IMR-90 (cell line): ENCODE results near the gene KIAA1328.

Experiments used
- CEBPB ChIP-seq: IDR thresholded peaks from 2 replicates; pipeline ENCODE4 v1.6.1; 2012; ENCODE audit warnings: low read depth, low read length, improper control_type of control experiment
- CTCF ChIP-seq: conservative IDR thresholded peaks from 2 replicates; pipeline ENCODE4 v1.5.1; 2012; ENCODE audit warnings: mild to moderate bottlenecking, low read depth, low read length, improper control_type of control experiment
- MAFK ChIP-seq: IDR thresholded peaks from 2 replicates; pipeline ENCODE4 v1.6.1; 2012; ENCODE audit warnings: low read depth, low read length, improper control_type of control experiment
- MAZ ChIP-seq: IDR thresholded peaks from 2 replicates; pipeline ENCODE4 v1.6.1; 2012; ENCODE audit warnings: low read depth, mild to moderate bottlenecking, low read length, improper control_type of control experiment, moderate library complexity, borderline replicate concordance
- MXI1 ChIP-seq: IDR thresholded peaks from 2 replicates; pipeline ENCODE4 v1.6.1; 2012; ENCODE audit warnings: low read depth, mild to moderate bottlenecking, low read length, moderate library complexity, borderline replicate concordance
- NFE2L2 ChIP-seq: fragments of 150-350 bp; IDR thresholded peaks from 2 replicates; pipeline ENCODE4 v1.6.1; 2016; ENCODE audit warnings: low read depth, mild to moderate bottlenecking, low read length
- POLR2A ChIP-seq: IDR thresholded peaks from 2 replicates; pipeline ENCODE4 v1.6.1; 2012; ENCODE audit warnings: mild to moderate bottlenecking, low read depth, low read length
- RAD21 ChIP-seq: IDR thresholded peaks from 2 replicates; pipeline ENCODE4 v1.6.1; 2012; ENCODE audit warnings: low read length, improper control_type of control experiment
- RFX5 ChIP-seq: IDR thresholded peaks from 2 replicates; pipeline ENCODE4 v1.8.0; 2012; ENCODE audit warnings: low read depth, mild to moderate bottlenecking, low read length, moderate library complexity
- SMC3 ChIP-seq: fragments of 150-350 bp; IDR thresholded peaks from 2 replicates; pipeline ENCODE4 v1.6.1; 2016; ENCODE audit warnings: low read depth, mild to moderate bottlenecking, antibody characterized with exemption, low read length, moderate library complexity
- USF2 ChIP-seq: fragments of 150-350 bp; IDR thresholded peaks from 2 replicates; pipeline ENCODE4 v1.6.1; 2017; ENCODE audit warnings: mild to moderate bottlenecking, antibody characterized with exemption, low read length, low read depth

- TF ChIP-seq NFE2L2 (no peak), POLR2A (no peak), CTCF (no peak), RAD21 (no peak), CEBPB (no peak), USF2 (no peak), MAZ (no peak), MAFK (no peak), SMC3 (no peak), RFX5 (no peak), MXI1 (no peak)
Observed at GRCh38 chr18:36888778-36889177, 59.9 kb downstream of the KIAA1328 start.
